Smooth muscle cell (in vitro differentiated cells): Measurements from ENCODE around the gene PIK3C2G. TPM values are rescaled to one million over a fixed set of nuclear protein-coding genes. Genes with fewer than 3 reads are reported as not detected.

Source experiments
- DNase-seq: peaks from one replicate; lab custom pipeline; 2025; ENCODE audit not compliant: unreplicated experiment; lab: John Stamatoyannopoulos, UW
- H2AFZ ChIP-seq: fragments of 200-600 bp; sonication (generic); 2 replicates; pipeline ENCODE4 v1.6.0; 2016; ENCODE audit warnings: antibody characterized with exemption, low read depth, mild to moderate bottlenecking
- H3F3A ChIP-seq: fragments of 200-600 bp; sonication (generic); 2 replicates; pipeline ENCODE4 v1.6.0; 2017; ENCODE audit warnings: antibody characterized with exemption, low read depth
- H3K27ac ChIP-seq: fragments of 200-600 bp; sonication (generic); 2 replicates; pipeline ENCODE4 v1.5.1; 2016; ENCODE audit warnings: low read depth, mild to moderate bottlenecking
- H3K27me3 ChIP-seq: fragments of 200-600 bp; sonication (generic); 2 replicates; pipeline ENCODE4 v1.6.1; 2016; ENCODE audit warnings: low read depth, mild to moderate bottlenecking
- H3K36me3 ChIP-seq: fragments of 200-600 bp; sonication (generic); 2 replicates; pipeline ENCODE4 v1.5.1; 2016; ENCODE audit warnings: low read depth
- H3K4me1 ChIP-seq: fragments of 200-600 bp; sonication (generic); 2 replicates; pipeline ENCODE4 v1.5.1; 2016; ENCODE audit warnings: low read depth
- H3K4me2 ChIP-seq: fragments of 200-600 bp; sonication (generic); 2 replicates; pipeline ENCODE4 v1.6.0; 2016; ENCODE audit warnings: mild to moderate bottlenecking
- H3K4me3 ChIP-seq: fragments of 200-600 bp; sonication (generic); 2 replicates; pipeline ENCODE4 v1.5.1; 2016; ENCODE audit warnings: mild to moderate bottlenecking
- H3K79me2 ChIP-seq: fragments of 200-600 bp; sonication (generic); 2 replicates; pipeline ENCODE4 v1.6.0; 2016; ENCODE audit warnings: low read depth, mild to moderate bottlenecking
- H3K9ac ChIP-seq: fragments of 200-600 bp; sonication (generic); 2 replicates; pipeline ENCODE4 v1.6.0; 2016; ENCODE audit warnings: low read depth
- H3K9me3 ChIP-seq: fragments of 200-600 bp; sonication (generic); replicated peaks from 2 replicates; pipeline ENCODE4 v1.5.1; 2016; ENCODE audit warnings: low read depth
- H4K20me1 ChIP-seq: fragments of 200-600 bp; sonication (generic); 2 replicates; pipeline ENCODE4 v1.6.0; 2016; ENCODE audit warnings: low read depth
- CTCF ChIP-seq: fragments of 200-600 bp; sonication (generic); IDR thresholded peaks from 2 replicates; pipeline ENCODE4 v1.5.1; 2017; ENCODE audit warnings: borderline replicate concordance, mild to moderate bottlenecking, antibody characterized with exemption; ENCODE audit not compliant: insufficient read depth, poor library complexity, severe bottlenecking
- WGBS: methylation state at CpG from one replicate; pipeline ENCODE4 v1.1.7; 2016; ENCODE audit warnings: low lambda C conversion rate; 5-methylcytosine and 5-hydroxymethylcytosine counted together
- polyA plus RNA-seq: library from polyadenylated mRNA; unstranded; fragments of >200 nt; fragmentation: Nextera tagmentation; extraction: Ambion mirVana; gene quantifications from 2 replicates; pipeline ENCODE4 v1.2.1, GENCODE V29; 2016
- total RNA-seq: library from RNA; depleted of rRNA; stranded (reverse); fragments of >200 nt; gene quantifications from 2 replicates; pipeline ENCODE4 v1.2.3, GENCODE V29; 2014

PIK3C2G gene
- total and polyA plus RNA-seq, 2 experiments from 2014 or later: 0.63 TPM; not detected in 1

- Histone ChIP-seq H3K27ac (no peak overlapping the region), H3K9me3 (no peaks in the 10 kb centered on the region), H3K4me1 (no peaks in the 10 kb centered on the region), H2AFZ (no peak overlapping the region), H3K4me2 (no peak overlapping the region), H4K20me1 (no peaks in the 10 kb centered on the region), H3K9ac (no peak overlapping the region), H3K36me3 (no peaks in the 10 kb centered on the region), H3K27me3 (no peaks in the 10 kb centered on the region), H3F3A (no peaks in the 10 kb centered on the region), H3K79me2 (no peaks in the 10 kb centered on the region), H3K4me3 (no peak overlapping the region)
- 71% methylated on average over 3 of the region's 3 CpGs for WGBS
- no peak for DNase-seq
- no peak for TF ChIP-seq CTCF
Observed at GRCh38 chr12:18290386-18290785, 29.1 kb downstream of the PIK3C2G start.

GRCh38 chr12:18294889-18295288 lies 33.6 kb downstream of the PIK3C2G start:
- H4K20me1 ChIP-seq: no peaks in the 10 kb centered on the region
- H3K4me1 ChIP-seq: no peaks in the 10 kb centered on the region
- no peak overlapping the region for H2AFZ ChIP-seq
- H3K4me2 ChIP-seq: no peak overlapping the region
- H3K4me3 ChIP-seq: no peak overlapping the region
- no peak overlapping the region for H3K9ac ChIP-seq
- H3K79me2 ChIP-seq: no peaks in the 10 kb centered on the region
- TF ChIP-seq CTCF: no peak
- no peaks in the 10 kb centered on the region for H3K36me3 ChIP-seq
- no peaks in the 10 kb centered on the region for H3K9me3 ChIP-seq
- DNase-seq: no peak
- no peaks in the 10 kb centered on the region for H3F3A ChIP-seq
- no peaks in the 10 kb centered on the region for H3K27me3 ChIP-seq
- no peak overlapping the region for H3K27ac ChIP-seq

- H3K9me3 ChIP-seq: no peaks in the 10 kb centered on the region
- no peaks in the 10 kb centered on the region for H4K20me1 ChIP-seq
- no peak overlapping the region for H3K4me3 ChIP-seq
- no peak overlapping the region for H2AFZ ChIP-seq
- H3K4me2 ChIP-seq: no peak overlapping the region
- H3K27ac ChIP-seq: no peak overlapping the region
- no peaks in the 10 kb centered on the region for H3K36me3 ChIP-seq
- 70% methylated on average over 6 of the region's 6 CpGs for WGBS
- H3K79me2 ChIP-seq: no peaks in the 10 kb centered on the region
- no peak overlapping the region for H3K9ac ChIP-seq
- no peaks in the 10 kb centered on the region for H3K4me1 ChIP-seq
- no peaks in the 10 kb centered on the region for H3F3A ChIP-seq
- no peak for DNase-seq
- TF ChIP-seq CTCF: no peak
- H3K27me3 ChIP-seq: no peaks in the 10 kb centered on the region
Observed at GRCh38 chr12:18296201-18296908, 35.0 kb downstream of the PIK3C2G start.

GRCh38 chr12:18296909-18297280 lies 35.6 kb downstream of the PIK3C2G start:
- no peaks in the 10 kb centered on the region for H3K4me1 ChIP-seq
- no peak for TF ChIP-seq CTCF
- H3K27me3 ChIP-seq: no peaks in the 10 kb centered on the region
- no peaks in the 10 kb centered on the region for H3K79me2 ChIP-seq
- no peak overlapping the region for H3K4me2 ChIP-seq
- no peaks in the 10 kb centered on the region for H3K36me3 ChIP-seq
- H3K9me3 ChIP-seq: no peaks in the 10 kb centered on the region
- H3K4me3 ChIP-seq: no peak overlapping the region
- H4K20me1 ChIP-seq: no peaks in the 10 kb centered on the region
- WGBS: 92% methylated on average over 3 of the region's 3 CpGs
- DNase-seq: no peak
- H3K9ac ChIP-seq: no peak overlapping the region
- H3K27ac ChIP-seq: no peak overlapping the region
- no peaks in the 10 kb centered on the region for H3F3A ChIP-seq
- H2AFZ ChIP-seq: no peak overlapping the region
